HG02763 (cell line): ENCODE results near the gene PIK3AP1.
A peak's percentile ranks its signal among the peaks of the same experiment; 100 is the strongest.

Experiments used
- ATAC-seq: cut with Tn5 transposase; IDR thresholded peaks from one replicate; pipeline ENCODE4 v1.9.1; 2021; ENCODE audit warnings: mild to moderate bottlenecking, moderate library complexity; ENCODE audit not compliant: unreplicated experiment

PIK3AP1 gene

GRCh38 chr10:96616961-96617360 is 103.4 kb downstream of the PIK3AP1 start:
- ATAC-seq, result no peak

GRCh38 chr10:96614515-96614914 is 105.8 kb downstream of the PIK3AP1 start:
- ATAC-seq, result no peak

- no peak for ATAC-seq
Measured at GRCh38 chr10:96613576-96613975, 106.7 kb downstream of the PIK3AP1 start.

GRCh38 chr10:96612055-96612830 is 108.1 kb downstream of the PIK3AP1 start:
- no peak for ATAC-seq

- ATAC-seq, result no peak
Measured at GRCh38 chr10:96610817-96611216, 109.5 kb downstream of the PIK3AP1 start.

GRCh38 chr10:96609510-96609909 is 110.8 kb downstream of the PIK3AP1 start:
- no peak for ATAC-seq

GRCh38 chr10:96608805-96609204 is 111.5 kb downstream of the PIK3AP1 start:
- no peak for ATAC-seq

GRCh38 chr10:96608262-96608661 is 112.1 kb downstream of the PIK3AP1 start:
- no peak for ATAC-seq

GRCh38 chr10:96606946-96607345 is 113.4 kb downstream of the PIK3AP1 start:
- no peak for ATAC-seq

- no peak for ATAC-seq
Measured at GRCh38 chr10:96606216-96606615, 114.1 kb downstream of the PIK3AP1 start.

- no peak for ATAC-seq
Measured at GRCh38 chr10:96600337-96600736, 120.0 kb downstream of the PIK3AP1 start.

- ATAC-seq, result no peak
Measured at GRCh38 chr10:96598846-96599245, 121.5 kb downstream of the PIK3AP1 start.

- ATAC-seq, result no peak
Measured at GRCh38 chr10:96596422-96597407, 123.6 kb downstream of the PIK3AP1 start.

GRCh38 chr10:96595741-96596140 is 124.6 kb downstream of the PIK3AP1 start:
- no peak for ATAC-seq

GRCh38 chr10:96591946-96592345 is 128.4 kb downstream of the PIK3AP1 start:
- no peak for ATAC-seq

GRCh38 chr10:96588616-96589419 is 131.5 kb downstream of the PIK3AP1 start:
- ATAC-seq, result no peak

GRCh38 chr10:96588060-96588554 is 132.2 kb downstream of the PIK3AP1 start:
- no peak for ATAC-seq

- no peak for ATAC-seq
Measured at GRCh38 chr10:96587264-96588059, 132.9 kb downstream of the PIK3AP1 start.

GRCh38 chr10:96586419-96587263 is 133.7 kb downstream of the PIK3AP1 start, which contains the start of gene TM9SF3:
Gene TM9SF3 (minus strand): TSS chr10:96587012. CDS start chr10:96586835, 177 bp downstream.
- ATAC-seq, result peak; percentile 79
